Stomach (tissue), 4 donors: ENCODE results near the gene TSHZ2.

ENCODE experiments used
- CTCF ChIP-seq, 7 experiments: fragments of 450-650 bp in 4 of 7; fragments of 200-600 bp in 3 of 7; sonication (generic) in 3 of 7; IDR thresholded peaks; one replicate each; pipeline ENCODE4 v1.5.1; 2016 to 2019; ENCODE audit warnings: antibody characterized with exemption in 7 of 7, control low read depth in 2 of 7, mild to moderate bottlenecking in 1 of 7
- POLR2AphosphoS5 ChIP-seq, 3 donors: sonication (generic); formaldehyde crosslinking; IDR thresholded peaks; one replicate each; pipeline ENCODE4 v1.6.1; 2016; ENCODE audit warnings: antibody characterized with exemption in 3 of 3

- TF ChIP-seq CTCF (IDR thresholded peaks at IDR 0.05) = no peak
- no peak for TF ChIP-seq POLR2AphosphoS5 (IDR thresholded peaks at IDR 0.05)
These were observed 306.4 kb downstream of the TSHZ2 start for GRCh38 chr20:53278555-53278954.
